ENCODE results near the gene EPHA4.

The EPHA4 gene

DNA sequence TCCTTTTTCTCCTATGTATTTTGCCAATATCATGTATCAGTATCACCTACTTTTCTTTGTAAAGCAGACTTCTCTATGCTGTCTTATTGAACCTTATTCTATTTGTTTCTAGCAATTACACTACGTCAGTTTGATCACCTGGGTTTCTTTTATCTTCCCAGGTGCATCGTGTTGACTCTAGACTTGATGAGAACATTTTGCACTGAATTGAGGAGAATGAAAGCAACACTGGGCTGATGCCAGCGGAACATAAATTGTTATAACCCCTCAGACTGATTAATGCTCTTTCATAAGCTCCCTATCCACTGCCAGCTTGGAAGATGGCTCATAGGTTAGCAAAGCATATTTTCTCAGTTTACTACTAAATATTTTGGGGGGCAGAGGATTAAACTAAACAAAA lies 140.6 kb downstream of the EPHA4 start:
- DNase-seq: no peak

DNA sequence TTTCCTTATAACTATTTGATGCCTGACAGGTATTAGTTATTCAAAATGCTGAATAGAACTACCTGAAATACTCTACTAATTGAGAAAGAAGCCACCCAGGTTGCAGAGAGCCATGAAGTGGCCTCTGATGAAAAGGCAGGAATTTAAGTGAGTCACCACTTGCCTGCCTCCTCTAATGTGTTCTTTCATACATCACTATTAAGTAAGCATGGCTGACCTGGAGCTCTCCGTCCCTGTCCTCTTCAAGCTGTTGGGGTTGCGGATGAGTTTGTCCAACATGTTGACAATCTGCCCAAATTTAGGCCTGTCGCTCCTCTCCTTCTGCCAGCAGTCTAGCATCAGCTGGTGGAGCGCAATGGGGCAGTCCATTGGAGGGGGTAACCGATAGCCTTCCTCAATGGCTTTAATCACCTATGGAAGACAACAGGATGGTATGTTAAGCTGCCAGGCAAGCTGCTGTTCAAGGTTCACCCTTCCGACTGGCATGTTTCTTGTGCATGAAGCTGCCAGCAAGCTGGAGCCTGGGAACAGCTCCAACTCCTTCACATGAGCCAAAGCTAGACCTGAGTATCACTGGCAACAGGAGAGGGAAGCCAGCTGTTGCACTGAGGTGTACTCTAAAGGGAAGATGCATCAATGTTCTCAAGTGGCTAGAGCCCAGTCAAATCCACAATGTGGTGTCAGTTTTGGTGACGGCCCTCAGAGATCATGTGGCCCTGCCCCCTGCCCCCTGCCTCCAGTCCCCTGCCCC lies 142.2 kb downstream of the EPHA4 start:
- DNase-seq: no peak

DNA sequence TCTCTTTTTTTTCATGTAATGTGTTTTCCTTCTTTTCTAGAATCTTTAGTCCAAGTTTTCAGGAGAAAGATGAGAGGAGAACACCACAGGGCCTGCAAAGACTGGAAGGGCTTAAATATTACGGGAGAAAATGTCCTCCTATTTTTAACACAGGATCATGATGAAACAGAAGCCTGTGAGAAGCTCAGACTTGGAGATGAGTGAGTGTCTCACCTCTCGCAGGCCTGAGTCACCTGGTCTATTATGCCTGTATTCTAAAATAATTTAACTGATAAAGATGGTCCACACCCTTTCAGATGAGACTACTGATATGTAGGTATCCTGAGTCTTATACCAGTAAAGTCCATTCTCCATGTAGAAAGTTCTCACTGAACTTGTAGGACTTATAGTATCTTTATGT lies 143.2 kb downstream of the EPHA4 start:
- no peak for DNase-seq

DNA sequence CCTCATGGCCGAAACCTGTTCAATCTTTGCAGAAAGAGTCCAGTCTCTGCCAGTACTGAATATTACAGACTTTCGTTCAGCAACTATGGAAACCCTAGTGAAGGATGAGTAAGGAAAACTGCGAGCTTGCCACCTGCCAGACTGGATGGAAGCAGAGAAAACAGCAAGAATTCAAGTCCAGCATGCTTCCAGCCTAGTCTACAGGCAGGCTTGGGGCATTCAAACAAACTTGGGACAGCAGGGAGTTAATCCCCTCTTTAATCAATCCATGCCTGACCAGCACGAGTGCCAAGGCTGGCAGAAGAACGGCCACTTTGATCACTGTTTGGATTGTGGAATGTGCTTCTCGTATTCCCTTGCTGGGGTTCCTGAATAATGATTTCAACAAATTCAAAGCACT lies 145.2 kb downstream of the EPHA4 start:
- no peak for DNase-seq

DNA sequence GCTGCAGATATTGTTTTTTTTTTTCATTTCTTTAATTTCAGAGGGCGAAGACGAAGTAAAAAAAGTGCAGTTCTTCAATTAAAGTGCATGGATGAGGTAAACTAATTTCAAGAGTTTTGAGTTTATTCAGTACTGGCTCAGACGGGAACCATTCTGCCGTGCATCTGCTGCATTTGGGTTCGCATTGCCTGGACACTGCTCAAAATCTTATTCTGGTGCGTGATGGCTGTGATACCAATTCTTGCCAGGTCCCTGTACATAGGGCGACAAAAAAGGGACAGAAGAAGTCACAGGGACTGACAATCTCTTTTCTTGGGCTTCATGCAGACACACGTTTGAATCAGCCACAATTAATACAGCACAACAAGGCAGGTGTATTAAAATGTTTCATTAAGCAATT lies 146.2 kb downstream of the EPHA4 start:
- no peak for DNase-seq

DNA sequence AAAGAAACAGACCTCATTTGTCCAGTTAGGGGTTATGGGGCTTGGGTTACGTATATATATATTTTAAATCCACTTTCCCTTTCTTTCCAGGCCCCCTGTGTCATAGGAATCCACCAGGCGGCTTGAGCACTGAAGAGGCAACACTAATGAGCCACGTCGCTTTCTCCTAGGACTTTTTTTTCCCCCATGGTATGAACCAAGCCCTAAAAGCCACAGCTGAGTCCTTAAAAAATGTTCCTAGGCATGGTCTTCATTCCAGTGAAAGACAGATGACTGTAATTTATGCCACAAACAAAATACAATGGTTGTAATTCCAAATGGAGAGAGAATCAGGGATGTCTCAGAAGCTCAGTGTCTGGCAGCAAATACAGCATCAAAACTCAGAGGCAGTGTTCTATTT lies 146.8 kb downstream of the EPHA4 start:
- no peak for DNase-seq

DNA sequence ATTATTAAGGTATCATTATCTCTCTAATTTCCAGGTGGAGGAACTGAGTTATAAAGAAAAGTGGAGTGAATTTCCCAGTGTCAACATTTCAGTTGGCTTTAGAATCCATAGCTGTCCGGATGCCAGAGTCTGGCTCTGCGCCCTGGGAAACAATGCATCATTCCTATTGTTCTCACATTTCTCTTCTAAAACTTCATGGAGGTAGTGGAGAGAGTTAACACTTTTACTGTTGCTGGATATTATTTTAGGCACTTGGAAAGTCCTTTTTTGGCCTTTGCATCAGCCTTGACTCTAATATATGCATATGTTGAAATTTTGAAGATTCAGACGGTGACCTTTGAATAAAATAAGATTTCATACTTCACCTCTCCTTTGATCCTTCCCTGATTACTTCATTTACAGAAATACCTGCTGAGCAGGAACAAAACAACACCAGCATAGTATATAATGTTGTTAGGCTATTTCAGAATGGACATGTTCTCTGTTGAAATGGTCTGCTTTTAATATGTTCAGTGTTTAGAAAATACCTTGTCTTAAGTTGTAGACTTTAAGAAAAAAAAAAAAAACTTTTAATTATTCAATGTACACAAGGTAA lies 148.8 kb downstream of the EPHA4 start:
- no peak for DNase-seq

DNA sequence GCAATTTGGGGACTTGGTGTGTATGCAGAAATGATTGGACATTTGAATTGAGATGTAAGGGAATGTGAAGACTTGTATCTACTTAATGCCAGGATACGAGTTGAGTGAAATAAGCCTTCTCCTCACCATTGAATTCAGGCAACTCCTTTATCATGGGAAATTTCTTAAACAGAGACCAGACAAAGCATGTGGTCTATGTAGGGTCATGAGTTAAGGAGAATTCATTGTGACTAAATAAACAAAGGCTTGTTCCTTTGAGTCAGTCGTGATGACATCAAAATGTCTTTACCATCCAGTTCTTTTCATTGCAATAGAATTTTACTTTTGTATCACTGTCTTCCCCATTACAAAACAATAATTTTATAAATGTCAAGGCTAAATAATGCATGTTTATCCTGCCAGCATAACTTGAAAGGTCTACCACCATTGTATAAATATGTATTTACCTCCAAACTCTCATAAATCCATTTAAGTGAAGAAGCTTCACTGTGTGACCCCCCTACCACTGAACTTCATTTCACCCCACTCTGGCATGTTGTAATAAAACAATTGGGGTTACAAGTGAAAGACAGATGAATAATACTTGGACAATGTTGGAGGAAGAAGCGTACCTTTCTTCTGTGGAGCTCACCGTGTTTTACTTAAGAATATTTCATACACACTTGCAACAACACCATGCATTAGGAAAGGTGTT lies 149.4 kb downstream of the EPHA4 start:
- no peak for DNase-seq

DNA sequence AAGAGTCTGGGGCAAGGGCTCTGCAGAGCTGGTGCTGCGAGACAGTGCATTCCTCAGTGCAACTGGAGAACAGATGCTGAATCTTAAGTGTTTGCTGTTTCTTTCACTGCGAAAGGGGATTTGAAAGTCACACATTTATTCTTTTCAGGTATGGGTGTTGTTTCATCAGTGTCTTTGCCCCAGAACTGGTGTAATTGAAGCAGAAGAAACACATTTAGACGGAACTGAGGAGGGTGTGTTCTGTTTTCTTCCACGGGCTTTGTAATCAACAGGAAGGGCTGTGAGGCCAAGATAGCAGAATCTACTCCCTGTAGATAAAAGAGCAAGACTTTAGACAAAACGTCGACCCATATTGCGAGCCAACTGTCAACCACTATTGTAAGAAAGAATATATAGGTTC lies 151.9 kb downstream of the EPHA4 start:
- no peak for DNase-seq

DNA sequence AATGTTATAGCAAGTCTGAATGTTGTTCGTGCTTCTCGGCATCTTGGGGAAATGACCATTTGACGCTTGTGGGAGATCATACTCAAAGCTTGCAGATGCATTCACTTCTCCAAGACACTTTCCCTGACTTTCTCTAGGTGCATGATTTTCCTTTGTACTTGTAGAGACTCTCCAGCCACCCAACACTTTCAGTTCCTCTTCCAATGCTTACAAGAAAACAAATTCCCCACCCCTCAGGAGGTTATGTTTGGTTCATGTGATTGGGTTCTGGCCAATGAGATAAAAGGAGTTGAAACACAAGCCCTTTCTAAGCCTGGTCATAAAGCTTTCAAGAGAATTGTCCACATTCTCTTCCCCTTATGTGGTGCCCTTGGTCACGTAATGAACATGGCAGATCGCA lies 156.3 kb downstream of the EPHA4 start:
- no peak for DNase-seq

DNA sequence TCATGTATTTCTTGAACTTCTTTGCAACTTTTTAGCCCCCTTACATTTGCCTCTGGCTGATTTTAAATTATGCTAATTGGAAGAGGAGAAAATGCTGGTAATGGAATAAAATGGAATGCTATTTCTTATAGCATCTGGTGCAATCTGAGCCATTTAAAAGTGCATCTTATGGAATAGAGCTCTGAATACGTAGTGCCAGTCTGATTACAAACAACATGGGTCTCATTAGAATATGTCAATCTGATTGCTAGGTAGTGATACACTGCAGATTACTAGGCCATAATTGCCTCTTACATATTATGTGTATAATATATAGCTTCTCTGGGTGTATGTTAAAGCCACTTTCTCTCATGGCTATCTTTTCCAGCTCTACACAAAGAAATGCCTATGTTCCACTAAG lies 159.1 kb downstream of the EPHA4 start:
- no peak for DNase-seq

DNA sequence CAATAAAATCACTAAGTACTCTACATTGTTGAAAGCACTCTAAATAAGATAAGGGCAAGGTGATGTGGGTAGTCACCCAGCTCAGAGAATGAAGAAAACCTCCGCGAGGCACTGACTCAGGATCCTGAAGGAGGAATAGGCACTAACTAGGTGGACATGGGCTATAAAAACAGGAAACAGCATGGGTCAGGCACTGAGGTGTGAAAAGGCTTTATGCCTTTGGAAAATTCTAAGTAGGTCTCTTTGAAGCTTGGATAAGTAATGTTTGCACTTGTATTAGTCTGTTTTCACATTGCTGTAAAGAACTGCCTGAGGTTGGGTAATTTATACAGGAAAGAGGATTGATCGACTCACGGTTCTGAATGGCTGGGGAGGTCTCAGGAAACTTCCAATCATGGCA lies 161.6 kb downstream of the EPHA4 start:
- DNase-seq: no peak

DNA sequence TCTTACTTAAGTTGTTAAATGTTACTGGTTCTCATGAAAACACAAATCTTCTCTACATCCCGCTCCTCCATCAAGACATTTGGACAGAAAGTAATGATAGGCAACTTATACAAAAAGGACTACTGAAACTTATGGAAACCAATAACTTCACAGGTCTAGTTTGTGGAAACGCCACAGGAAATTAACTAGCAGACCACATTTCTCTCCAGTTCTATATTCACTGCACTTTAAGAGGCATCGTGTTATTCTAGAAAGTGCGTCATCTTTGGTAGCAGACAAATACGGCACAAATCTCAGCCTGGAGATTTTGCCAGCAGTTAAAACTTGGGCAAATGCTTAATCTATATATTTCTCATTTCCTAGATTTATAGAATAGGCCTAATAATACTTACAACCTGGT lies 164.3 kb downstream of the EPHA4 start:
- no peak for DNase-seq

DNA sequence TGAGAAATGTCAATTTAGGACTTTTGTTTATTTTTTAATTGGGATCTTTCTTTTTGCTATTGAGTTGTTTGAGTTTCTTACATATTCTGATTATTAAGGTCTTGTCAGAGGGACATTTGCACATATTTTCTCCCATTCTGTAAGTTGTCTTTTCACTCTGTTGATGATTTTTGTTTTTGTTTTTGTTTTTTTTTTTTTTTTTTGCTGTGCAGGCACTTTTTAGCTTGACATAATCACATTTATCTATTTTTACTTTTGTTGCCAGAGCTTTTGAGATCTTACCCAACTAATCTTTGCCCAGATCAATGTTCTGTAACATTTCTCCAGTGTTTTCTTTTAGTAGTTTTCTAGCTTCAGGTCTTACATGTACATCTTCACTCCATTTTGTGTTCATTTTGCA lies 166.6 kb downstream of the EPHA4 start:
- DNase-seq: no peak

DNA sequence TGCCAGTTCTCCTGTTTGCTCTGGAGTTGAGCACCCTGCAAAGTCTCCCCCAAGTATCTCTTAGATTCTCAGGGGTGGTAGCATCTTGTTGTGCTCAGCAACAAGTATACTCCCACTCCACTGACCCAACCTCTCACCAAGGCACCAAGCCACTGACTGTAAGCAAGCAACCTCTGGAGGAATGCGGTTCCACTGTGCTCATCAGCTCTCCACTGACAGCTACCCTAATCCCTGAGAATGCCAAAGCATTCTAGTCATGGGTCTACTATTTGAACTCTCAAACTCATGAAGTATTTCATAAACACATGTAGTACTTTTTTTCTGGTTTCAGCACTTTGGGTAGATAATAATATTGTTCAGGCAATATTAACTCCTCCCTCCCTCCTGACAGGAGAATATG lies 170.0 kb downstream of the EPHA4 start:
- no peak for DNase-seq

DNA sequence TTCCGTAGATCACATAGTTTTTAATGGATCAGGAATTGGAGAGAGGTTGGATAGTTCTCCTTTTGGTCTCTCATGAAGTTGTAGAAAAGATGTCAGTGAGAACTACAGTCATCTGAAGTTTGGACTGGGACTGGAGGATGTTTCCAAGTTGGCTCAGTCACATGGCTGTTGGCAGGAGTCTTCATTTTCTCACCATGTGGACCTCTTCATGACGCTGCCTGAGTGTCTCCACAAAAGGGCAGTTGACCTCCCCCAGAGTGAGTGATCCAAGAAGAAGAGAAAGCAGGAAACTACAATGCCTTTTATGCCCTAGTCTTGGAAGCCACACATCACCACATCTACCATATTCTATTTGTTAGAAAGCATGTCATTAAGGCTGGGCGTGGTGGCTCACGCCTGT lies 171.7 kb downstream of the EPHA4 start:
- no peak for DNase-seq

DNA sequence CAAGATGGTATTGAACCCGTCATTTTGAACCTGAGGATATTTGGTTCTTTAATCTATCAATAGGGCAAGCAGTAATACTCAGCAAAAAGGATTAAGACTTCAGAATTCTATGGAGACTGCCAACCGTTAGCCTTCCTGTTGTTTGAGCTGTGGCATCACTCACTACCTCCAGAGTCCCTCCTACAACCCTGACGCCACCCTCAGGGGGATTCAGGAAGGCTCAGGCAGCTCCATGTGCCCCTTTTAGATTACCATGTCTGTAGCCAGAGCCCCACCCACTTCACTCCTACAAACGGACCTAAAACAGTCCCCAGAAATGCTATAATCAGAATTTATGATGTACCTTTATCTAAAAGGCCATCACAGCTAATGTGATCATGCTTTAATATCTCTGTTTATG lies 172.9 kb downstream of the EPHA4 start:
- no peak for DNase-seq

DNA sequence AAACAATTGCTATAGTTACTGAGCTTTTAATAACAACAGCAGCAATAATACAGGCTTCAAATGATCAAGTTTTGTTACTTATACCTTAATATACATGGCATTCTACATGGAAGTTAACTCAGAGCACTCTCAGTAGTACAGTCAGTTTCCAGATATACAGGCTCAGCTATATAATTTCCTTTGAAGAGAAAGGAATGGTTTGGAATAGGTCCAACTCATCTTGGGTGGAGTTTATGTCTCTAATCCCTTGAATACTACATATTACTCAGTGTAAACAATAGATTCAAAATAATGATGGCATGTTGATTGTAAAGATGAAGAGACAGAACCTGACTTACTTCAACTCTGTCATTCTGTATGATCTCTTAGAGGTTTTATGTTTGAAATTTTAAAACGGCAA lies 174.9 kb downstream of the EPHA4 start:
- DNase-seq: no peak

DNA sequence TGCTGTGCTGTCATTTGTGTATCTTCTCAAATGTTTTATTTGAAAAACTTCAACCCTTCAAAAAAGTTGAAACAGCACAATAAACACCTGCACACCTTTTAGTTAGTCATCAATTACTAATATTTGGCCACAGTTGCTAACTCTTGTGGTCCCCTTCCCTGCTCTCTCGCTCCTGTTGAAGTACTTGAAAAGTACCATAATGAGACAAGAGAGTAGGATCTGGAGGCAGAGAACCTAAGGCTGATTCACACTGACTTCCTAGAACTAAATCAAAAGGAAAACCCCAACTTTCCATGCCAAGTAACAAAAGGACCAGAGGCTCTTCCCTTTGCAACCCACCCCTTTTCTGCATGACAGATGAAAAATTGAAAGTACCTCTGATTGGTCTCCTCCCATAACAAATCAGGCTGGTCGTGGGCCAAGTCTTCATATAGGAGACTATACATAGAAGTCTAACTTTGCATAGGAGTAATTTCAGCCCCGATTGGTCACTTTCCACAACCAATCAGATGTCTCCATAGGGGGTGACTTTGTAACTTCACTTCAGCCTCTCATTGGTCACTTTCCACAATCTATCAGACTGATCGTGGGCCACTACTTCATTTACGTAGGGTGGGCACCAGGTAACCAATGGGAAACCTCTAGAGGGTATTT lies 179.7 kb downstream of the EPHA4 start:
- DNase-seq: no peak

DNA sequence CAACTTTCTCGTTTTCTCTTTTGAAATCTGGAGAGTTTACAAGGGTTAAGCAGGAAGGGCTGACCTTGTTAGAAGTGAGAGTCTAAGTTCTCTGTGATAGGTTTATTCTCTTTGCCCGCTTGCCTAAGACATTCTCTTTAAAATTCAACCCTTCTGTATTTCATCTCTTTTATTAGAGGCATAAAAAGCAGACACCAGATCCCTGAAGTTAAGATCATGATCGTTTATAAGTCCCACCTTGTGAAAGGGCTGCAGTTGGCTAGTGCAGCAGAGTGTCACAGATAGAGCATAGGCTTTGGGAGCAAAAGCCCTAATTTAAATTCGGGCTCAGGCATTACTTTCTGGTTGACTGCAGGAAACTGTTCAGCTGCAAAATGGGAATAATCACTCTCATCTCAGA lies 181.2 kb downstream of the EPHA4 start:
- DNase-seq: no peak

DNA sequence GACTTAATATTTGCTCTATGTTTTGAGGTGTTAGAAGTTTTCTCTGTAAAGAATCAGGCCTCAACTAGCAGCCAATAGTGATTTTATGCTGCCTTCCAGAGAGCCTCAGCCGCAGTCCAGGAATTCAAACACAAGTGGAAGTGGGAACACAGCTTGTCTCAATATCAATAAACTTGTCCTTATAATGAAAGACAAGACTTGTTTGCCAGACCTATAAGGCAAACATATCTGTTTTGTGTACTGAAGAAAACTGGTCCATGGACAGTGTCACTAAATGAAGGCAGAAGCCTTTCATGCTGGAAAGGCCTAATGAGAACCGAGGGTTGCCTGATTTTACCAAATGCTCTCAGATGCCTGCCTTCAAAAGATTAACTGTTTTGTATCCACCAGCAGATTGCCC lies 182.2 kb downstream of the EPHA4 start:
- no peak for DNase-seq

DNA sequence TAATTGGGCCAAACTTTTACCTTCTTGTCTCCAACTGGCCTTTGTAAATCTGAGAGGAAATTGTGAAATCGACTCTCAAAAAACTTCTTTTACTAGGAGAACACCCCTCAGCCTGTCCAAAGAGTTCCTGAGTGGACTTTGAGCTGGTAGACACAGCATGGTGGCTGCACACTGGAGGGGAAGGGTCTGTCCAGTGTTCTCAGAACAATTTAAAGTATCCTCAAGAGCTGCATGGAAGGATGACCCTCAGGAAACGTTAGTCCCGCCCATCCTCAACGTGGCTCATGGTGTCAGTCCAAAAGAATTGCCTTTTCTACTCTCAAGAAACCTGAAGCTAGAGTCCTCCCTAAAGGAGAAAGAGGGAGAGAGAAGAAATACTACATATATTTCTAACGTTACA lies 182.7 kb downstream of the EPHA4 start:
- no peak for DNase-seq

DNA sequence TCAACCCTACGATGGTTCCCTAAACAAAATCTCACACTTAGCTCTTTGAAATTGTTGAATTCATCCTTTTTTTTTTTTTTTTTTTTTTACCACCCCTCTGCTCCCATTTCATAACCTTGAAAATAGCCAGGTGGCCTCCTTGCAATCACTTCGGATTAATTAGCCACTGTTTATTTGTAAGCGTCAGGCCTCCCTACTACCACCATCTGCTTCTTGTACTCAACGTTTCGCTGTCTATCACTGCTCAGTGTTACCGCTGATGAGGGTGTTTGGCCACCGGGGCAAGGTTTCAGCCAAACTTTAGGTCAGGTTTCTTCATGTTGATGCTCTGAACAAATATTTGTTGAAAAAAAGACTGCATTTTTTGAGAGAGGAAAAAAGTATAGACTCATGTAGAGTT lies 183.2 kb downstream of the EPHA4 start:
- DNase-seq: no peak

DNA sequence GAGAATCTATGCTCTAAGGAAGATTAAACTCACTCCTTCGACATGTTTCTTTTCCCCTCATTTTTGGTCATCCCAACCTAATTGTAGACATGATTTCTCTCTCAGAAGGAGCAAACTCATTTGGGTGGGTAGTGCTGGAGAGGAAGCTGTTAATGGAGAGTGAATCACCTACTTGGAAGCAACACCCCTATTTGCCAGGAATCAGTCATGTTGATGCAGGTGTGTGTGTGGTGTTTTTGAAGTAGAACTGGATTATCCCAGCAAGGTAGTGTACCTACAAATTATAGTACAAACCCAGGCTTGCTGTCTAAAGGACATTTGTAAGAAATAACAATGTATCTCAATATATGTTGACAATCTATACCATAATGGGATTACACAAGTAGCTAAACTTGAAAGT lies 186.4 kb downstream of the EPHA4 start:
- no peak for DNase-seq

Data from CD4-positive, alpha-beta T cell treated with Interleukin-15 for 1 hour (primary cell).